IMR-90 (cell line): ENCODE measurements around the gene AXDND1. TPM values are rescaled to one million over a fixed set of nuclear protein-coding genes. Genes with fewer than 3 reads are reported as not detected.

Experiments used
- ATAC-seq: fragments of 200-7000 bp; cut with Tn5 transposase; 2 replicates; pipeline ENCODE4 v1.9.1; 2020; ENCODE audit warnings: low read depth, mild to moderate bottlenecking, moderate library complexity
- BruUV-seq: library from RNA; stranded (reverse); fragments of 400-500 nt; replicated peaks from 2 replicates; lab custom pipeline; 2021; lab: Mats Ljungman, UMichigan
- CTCF ChIA-PET: fragments of 300-600 bp; formaldehyde crosslinking; extraction: SDS; loops from one replicate; lab custom pipeline; 2021; ENCODE audit warnings: antibody characterized with exemption; lab: Yijun Ruan, JAX
- POLR2A ChIA-PET: fragments of 300-600 bp; sonication (Branson Sonifier 250); formaldehyde crosslinking; loops from one replicate; lab custom pipeline; 2022; ENCODE audit warnings: antibody characterized with exemption; ENCODE audit not compliant: unreplicated experiment; lab: Charles Lee
- DNase-seq: peaks from one replicate; pipeline ENCODE4 v3.0.0; 2013
- H2AFZ ChIP-seq: replicated peaks from 2 replicates; pipeline ENCODE3; 2013; ENCODE audit warnings: low read length, mild to moderate bottlenecking; ENCODE audit not compliant: poor library complexity
- H2AK5ac ChIP-seq: 2 replicates; pipeline ENCODE4 v1.6.1; 2013; ENCODE audit warnings: low read depth, low read length, inconsistent platforms
- H2AK9ac ChIP-seq: replicated peaks from 2 replicates; pipeline ENCODE3; 2013; ENCODE audit warnings: mild to moderate bottlenecking, low read depth, low read length, moderate library complexity; ENCODE audit not compliant: poor library complexity
- H2BK120ac ChIP-seq: 2 replicates; pipeline ENCODE4 v1.6.1; 2013; ENCODE audit warnings: low read depth, low read length, inconsistent platforms
- H2BK15ac ChIP-seq: 3 replicates; pipeline ENCODE4 v1.6.1; 2013; ENCODE audit warnings: low read depth, low read length, inconsistent platforms
- H2BK20ac ChIP-seq: 2 replicates; pipeline ENCODE4 v1.6.1; 2013; ENCODE audit warnings: low read depth, mild to moderate bottlenecking, inconsistent platforms, low read length, moderate library complexity
- H2BK5ac ChIP-seq: 2 replicates; pipeline ENCODE4 v1.6.1; 2013; ENCODE audit warnings: mild to moderate bottlenecking, low read depth, low read length, inconsistent platforms; ENCODE audit not compliant: poor library complexity, severe bottlenecking
- H3K14ac ChIP-seq: replicated peaks from 2 replicates; pipeline ENCODE4 v1.6.1; 2013; ENCODE audit warnings: low read depth, low read length, inconsistent platforms
- H3K18ac ChIP-seq: 2 replicates; pipeline ENCODE4 v1.6.1; 2013; ENCODE audit warnings: low read depth, low read length, control low read depth
- H3K23ac ChIP-seq: 2 replicates; pipeline ENCODE4 v1.6.1; 2013; ENCODE audit warnings: low read depth, low read length, inconsistent platforms
- H3K27ac ChIP-seq: 2 replicates; pipeline ENCODE4 v1.5.1; 2013; ENCODE audit warnings: mild to moderate bottlenecking, control low read depth, low read length; ENCODE audit not compliant: insufficient read depth
- H3K27me3 ChIP-seq: 2 replicates; pipeline ENCODE4 v1.6.1; 2013; ENCODE audit warnings: low read length; ENCODE audit not compliant: control insufficient read depth, insufficient read depth
- H3K36me3 ChIP-seq: 2 replicates; pipeline ENCODE4 v1.6.1; 2013; ENCODE audit warnings: low read length, mixed read lengths; ENCODE audit not compliant: control insufficient read depth, insufficient read depth
- H3K4ac ChIP-seq: 2 replicates; pipeline ENCODE4 v1.6.1; 2013; ENCODE audit warnings: low read depth, low read length, inconsistent platforms
- H3K4me1 ChIP-seq: 2 replicates; pipeline ENCODE4 v1.6.1; 2013; ENCODE audit warnings: low read length, mixed read lengths; ENCODE audit not compliant: control insufficient read depth, insufficient read depth
- H3K4me2 ChIP-seq: 2 replicates; pipeline ENCODE4 v1.6.1; 2013; ENCODE audit warnings: low read depth, mild to moderate bottlenecking, control low read depth, low read length, moderate library complexity
- H3K4me3 ChIP-seq: 2 replicates; pipeline ENCODE4 v1.5.1; 2013; ENCODE audit warnings: low read depth, mild to moderate bottlenecking, control low read depth, low read length, moderate library complexity; ENCODE audit not compliant: insufficient read depth
- H3K56ac ChIP-seq: 2 replicates; pipeline ENCODE4 v1.6.1; 2013; ENCODE audit warnings: low read length, inconsistent platforms; ENCODE audit not compliant: insufficient read depth; ENCODE audit errors: extremely low read depth
- H3K79me1 ChIP-seq, 2 experiments: 2 replicates each; pipeline ENCODE4 v1.6.1; 2013; ENCODE audit warnings: low read length in 2 of 2, inconsistent platforms in 1 of 2, low read depth in 1 of 2
- H3K9ac ChIP-seq: 2 replicates; pipeline ENCODE4 v1.6.1; 2013; ENCODE audit warnings: low read depth, low read length, control low read depth
- H3K9me1 ChIP-seq: 2 replicates; pipeline ENCODE4 v1.6.1; 2013; ENCODE audit warnings: low read length, inconsistent platforms; ENCODE audit not compliant: insufficient read depth
- H3K9me3 ChIP-seq: 2 replicates; pipeline ENCODE4 v1.6.1; 2013; ENCODE audit warnings: low read length; ENCODE audit not compliant: control insufficient read depth, insufficient read depth
- H4K20me1 ChIP-seq: 2 replicates; pipeline ENCODE4 v1.6.1; 2013; ENCODE audit warnings: low read length, inconsistent platforms; ENCODE audit not compliant: insufficient read depth
- H4K5ac ChIP-seq: 2 replicates; pipeline ENCODE4 v1.6.1; 2013; ENCODE audit warnings: mild to moderate bottlenecking, low read depth, low read length, control low read depth
- H4K8ac ChIP-seq, 2 experiments: 2 replicates each; pipeline ENCODE4 v1.6.1; 2013; ENCODE audit warnings: low read depth in 2 of 2, low read length in 2 of 2, control low read depth in 1 of 2, inconsistent platforms in 1 of 2
- H4K91ac ChIP-seq: 2 replicates; pipeline ENCODE4 v1.6.1; 2013; ENCODE audit warnings: low read depth, low read length, inconsistent platforms; ENCODE audit not compliant: insufficient read depth
- BHLHE40 ChIP-seq: fragments of 150-350 bp; IDR thresholded peaks from 2 replicates; pipeline ENCODE4 v1.6.1; 2016; ENCODE audit warnings: mild to moderate bottlenecking, low read depth, low read length
- CHD1 ChIP-seq: IDR thresholded peaks from 2 replicates; pipeline ENCODE4 v1.6.1; 2012; ENCODE audit warnings: low read depth, low read length, improper control_type of control experiment
- FOS ChIP-seq: fragments of 150-350 bp; IDR thresholded peaks from 2 replicates; pipeline ENCODE4 v1.6.1; 2016; ENCODE audit warnings: low read depth, low read length
- MAFK ChIP-seq: IDR thresholded peaks from 2 replicates; pipeline ENCODE4 v1.6.1; 2012; ENCODE audit warnings: low read depth, low read length, improper control_type of control experiment
- MAZ ChIP-seq: IDR thresholded peaks from 2 replicates; pipeline ENCODE4 v1.6.1; 2012; ENCODE audit warnings: low read depth, mild to moderate bottlenecking, low read length, improper control_type of control experiment, moderate library complexity, borderline replicate concordance
- NFE2L2 ChIP-seq: fragments of 150-350 bp; IDR thresholded peaks from 2 replicates; pipeline ENCODE4 v1.6.1; 2016; ENCODE audit warnings: low read depth, mild to moderate bottlenecking, low read length
- POLR2A ChIP-seq: IDR thresholded peaks from 2 replicates; pipeline ENCODE4 v1.6.1; 2012; ENCODE audit warnings: mild to moderate bottlenecking, low read depth, low read length
- RAD21 ChIP-seq: IDR thresholded peaks from 2 replicates; pipeline ENCODE4 v1.6.1; 2012; ENCODE audit warnings: low read length, improper control_type of control experiment
- RCOR1 ChIP-seq: IDR thresholded peaks from 2 replicates; pipeline ENCODE4 v1.6.1; 2012; ENCODE audit warnings: mild to moderate bottlenecking, low read length, improper control_type of control experiment; ENCODE audit not compliant: insufficient replicate concordance
- RFX5 ChIP-seq: IDR thresholded peaks from 2 replicates; pipeline ENCODE4 v1.8.0; 2012; ENCODE audit warnings: low read depth, mild to moderate bottlenecking, low read length, moderate library complexity
- SMC3 ChIP-seq: fragments of 150-350 bp; IDR thresholded peaks from 2 replicates; pipeline ENCODE4 v1.6.1; 2016; ENCODE audit warnings: low read depth, mild to moderate bottlenecking, antibody characterized with exemption, low read length, moderate library complexity
- WGBS, 2 experiments: methylation state at CpG; one replicate each; pipeline versions ENCODE4 v1.1.5 to v1.1.7; 2013; ENCODE audit warnings: missing lambda C conversion rate in 2 of 2; ENCODE audit not compliant: insufficient read length in 1 of 2; ENCODE audit errors: extremely low coverage in 2 of 2; 5-methylcytosine and 5-hydroxymethylcytosine counted together
- dilution Hi-C: fragments of 300-500 bp; cut with HindIII; formaldehyde crosslinking; loops from one replicate; pipeline ENCODE4 v1.14.3; 2018; ENCODE audit warnings: low sequenced_read_pairs; ENCODE audit not compliant: unreplicated experiment
- in situ Hi-C: fragments of 300-500 bp; cut with MboI; formaldehyde crosslinking; loops from 3 replicates; pipeline ENCODE4 v1.14.3; 2019; ENCODE audit warnings: low sequenced_read_pairs, inconsistent platforms, mixed read lengths
- intact Hi-C: fragments of 100-400 bp; cut with micrococcal nuclease; formaldehyde crosslinking; loops from 2 replicates; pipeline ENCODE4 v1.10.0; 2022
- polyA plus RNA-seq, 3 experiments: library from polyadenylated mRNA; depleted of rRNA; stranded (reverse); fragments of >200 nt; gene quantifications; 2 replicates each; pipeline ENCODE4 v1.2.3, GENCODE V29; 2012; ENCODE audit warnings: low replicate concordance in 1 of 3
- total RNA-seq: library from RNA; depleted of rRNA; stranded (reverse); fragments of >200 nt; gene quantifications from 2 replicates; pipeline ENCODE4 v1.2.3, GENCODE V29; 2012
- TF ChIP-seq, protein P1 (sequence below): fragments of 150-350 bp; IDR thresholded peaks from 2 replicates; pipeline ENCODE4 v1.6.1; 2016; ENCODE audit warnings: low read depth, mild to moderate bottlenecking, low read length, moderate library complexity, borderline replicate concordance
- TF ChIP-seq, protein P2 (sequence below): fragments of 150-350 bp; IDR thresholded peaks from 2 replicates; pipeline ENCODE4 v1.6.1; 2017; ENCODE audit warnings: mild to moderate bottlenecking, antibody characterized with exemption, low read length, low read depth

AXDND1 gene
- total and polyA plus RNA-seq, 2 of the 4 experiments (the other 2 are of a cell fraction) = not detected

DNA sequence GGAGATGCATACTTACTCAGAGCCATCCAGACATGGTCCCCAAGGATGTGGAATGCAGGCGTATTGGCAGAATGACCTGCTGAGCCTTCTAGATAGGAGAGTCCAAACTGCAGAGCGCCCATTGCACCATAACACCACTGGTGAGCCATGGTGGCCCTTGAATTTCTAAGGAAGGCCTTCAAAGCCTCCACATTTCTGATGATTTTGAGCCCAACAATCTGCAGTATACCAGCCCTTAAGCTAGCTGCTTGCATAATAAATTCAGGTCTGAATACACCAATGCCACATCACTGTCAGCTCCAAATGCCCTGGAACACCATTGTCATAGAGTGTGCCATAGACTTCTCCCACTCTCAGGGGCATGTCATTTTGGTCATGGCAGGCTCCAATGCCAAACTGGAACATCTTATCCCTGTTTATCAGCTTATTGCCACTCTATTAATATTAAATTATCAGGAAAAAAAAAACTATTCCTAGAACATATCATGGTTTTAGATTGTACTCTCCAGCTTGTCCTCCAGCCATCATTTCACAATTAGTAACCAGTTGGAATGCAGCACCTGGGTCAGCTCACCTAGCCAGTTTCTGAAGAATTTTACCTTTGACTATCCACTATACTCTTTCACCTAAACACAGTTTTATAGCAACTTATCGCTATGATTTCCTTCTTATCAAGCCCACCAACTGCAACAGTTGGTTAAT lies 183.0 kb downstream of the AXDND1 start:
- H2BK120ac ChIP-seq = no peak overlapping the region
- no peak overlapping the region for H3K9ac ChIP-seq
- ChIA-PET CTCF (no interaction called here), POLR2A (no interaction called here)
- DNase-seq (no peak), ATAC-seq (no peak)
- H3K18ac ChIP-seq = no peak overlapping the region
- no peak overlapping the region for H3K27ac ChIP-seq
- no peak overlapping the region for H4K5ac ChIP-seq
- no peak overlapping the region for H2BK20ac ChIP-seq
- H4K8ac ChIP-seq = no peak overlapping the region
- in situ Hi-C loops = no loop called here
- intact Hi-C loops = no loop called here
- no peak overlapping the region for H2AK9ac ChIP-seq
- dilution Hi-C loops = no loop called here
- TF ChIP-seq RFX5 (no peak), SMC3 (no peak), MAFK (no peak), NFE2L2 (no peak), FOS (no peak), MAZ (no peak), CHD1 (no peak), RCOR1 (no peak), BHLHE40 (no peak), POLR2A (no peak), RAD21 (no peak)
- TF ChIP-seq, protein P1, sequence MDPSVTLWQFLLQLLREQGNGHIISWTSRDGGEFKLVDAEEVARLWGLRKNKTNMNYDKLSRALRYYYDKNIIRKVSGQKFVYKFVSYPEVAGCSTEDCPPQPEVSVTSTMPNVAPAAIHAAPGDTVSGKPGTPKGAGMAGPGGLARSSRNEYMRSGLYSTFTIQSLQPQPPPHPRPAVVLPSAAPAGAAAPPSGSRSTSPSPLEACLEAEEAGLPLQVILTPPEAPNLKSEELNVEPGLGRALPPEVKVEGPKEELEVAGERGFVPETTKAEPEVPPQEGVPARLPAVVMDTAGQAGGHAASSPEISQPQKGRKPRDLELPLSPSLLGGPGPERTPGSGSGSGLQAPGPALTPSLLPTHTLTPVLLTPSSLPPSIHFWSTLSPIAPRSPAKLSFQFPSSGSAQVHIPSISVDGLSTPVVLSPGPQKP = no peak
- TF ChIP-seq, protein P2, sequence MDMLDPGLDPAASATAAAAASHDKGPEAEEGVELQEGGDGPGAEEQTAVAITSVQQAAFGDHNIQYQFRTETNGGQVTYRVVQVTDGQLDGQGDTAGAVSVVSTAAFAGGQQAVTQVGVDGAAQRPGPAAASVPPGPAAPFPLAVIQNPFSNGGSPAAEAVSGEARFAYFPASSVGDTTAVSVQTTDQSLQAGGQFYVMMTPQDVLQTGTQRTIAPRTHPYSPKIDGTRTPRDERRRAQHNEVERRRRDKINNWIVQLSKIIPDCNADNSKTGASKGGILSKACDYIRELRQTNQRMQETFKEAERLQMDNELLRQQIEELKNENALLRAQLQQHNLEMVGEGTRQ = no peak
- no peak overlapping the region for H2AFZ ChIP-seq
- no peaks in the 10 kb centered on the region for H3K27me3 ChIP-seq
- H3K23ac ChIP-seq = no peak overlapping the region
- H3K14ac ChIP-seq = no peak overlapping the region
- no peaks in the 10 kb centered on the region for H4K20me1 ChIP-seq
- H3K4ac ChIP-seq = no peak overlapping the region
- BruUV-seq = no TSS peak
- no peak overlapping the region for H3K56ac ChIP-seq
- H3K79me1 ChIP-seq = no peaks in the 10 kb centered on the region
- H4K91ac ChIP-seq = no peak overlapping the region
- no peak overlapping the region for H2BK15ac ChIP-seq
- H3K36me3 ChIP-seq = no peaks in the 10 kb centered on the region
- H3K9me3 ChIP-seq = no peaks in the 10 kb centered on the region
- H3K9me1 ChIP-seq = no peaks in the 10 kb centered on the region
- H2BK5ac ChIP-seq = no peak overlapping the region
- H3K4me2 ChIP-seq = no peak overlapping the region
- no peak overlapping the region for H2AK5ac ChIP-seq
- H3K4me1 ChIP-seq = no peaks in the 10 kb centered on the region
- H3K4me3 ChIP-seq = no peak overlapping the region
- no CpG with 5 or more reads among the region's 3 CpGs for WGBS, 2 experiments
